ENCODE data around the gene MAML3.

Gene MAML3

DNA sequence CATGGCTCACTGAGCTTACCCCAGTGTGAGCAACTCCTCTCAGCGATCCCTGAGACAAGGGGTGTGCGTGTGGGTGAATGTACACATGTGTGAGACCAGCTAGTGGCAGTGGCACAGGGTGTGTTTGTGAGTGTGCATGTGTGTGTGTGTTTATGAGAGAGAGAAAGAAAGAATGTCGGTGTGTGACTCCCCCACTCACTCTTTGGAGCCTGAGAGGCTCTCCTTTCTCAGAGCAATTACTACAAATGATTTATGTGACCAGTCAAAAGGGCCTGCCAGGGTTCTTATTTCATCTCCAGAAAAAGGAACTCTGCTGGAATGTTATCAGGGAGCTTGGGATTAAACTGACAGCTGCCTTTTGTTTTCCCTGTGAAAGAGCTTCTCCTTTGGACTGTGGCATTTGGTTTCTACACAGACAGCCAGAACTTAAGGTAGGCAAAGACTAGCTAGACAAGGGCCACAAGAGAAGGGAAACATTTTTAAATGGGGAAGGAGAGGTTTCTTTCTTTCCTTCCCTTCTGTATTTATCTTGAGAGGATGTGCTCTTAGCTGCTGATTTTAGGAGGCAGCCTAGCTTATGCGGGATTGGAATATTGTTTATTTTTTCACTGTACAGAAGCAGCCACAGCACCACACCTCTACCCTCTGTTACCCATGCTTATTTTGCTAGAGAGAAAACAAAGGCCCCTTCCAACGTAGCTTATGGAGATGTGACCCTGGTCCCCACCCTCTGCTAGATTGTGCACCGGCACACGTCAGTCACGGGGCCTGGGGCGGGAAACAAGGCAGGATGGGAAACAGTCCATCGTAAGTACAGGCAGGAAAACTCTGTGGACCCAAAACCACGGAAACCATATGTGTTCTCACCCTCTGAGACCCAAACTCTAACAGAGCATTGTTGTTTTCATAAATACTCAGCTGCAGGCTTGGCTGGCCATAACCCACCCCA is 344.9 kb downstream of the MAML3 start:
- no peak for DNase-seq (ENCODE audit: low read depth)

- DNase-seq (ENCODE audit: low read depth) = no peak
Observed at GRCh38 chr4:139808381-139808807, 345.6 kb downstream of the MAML3 start.

DNA sequence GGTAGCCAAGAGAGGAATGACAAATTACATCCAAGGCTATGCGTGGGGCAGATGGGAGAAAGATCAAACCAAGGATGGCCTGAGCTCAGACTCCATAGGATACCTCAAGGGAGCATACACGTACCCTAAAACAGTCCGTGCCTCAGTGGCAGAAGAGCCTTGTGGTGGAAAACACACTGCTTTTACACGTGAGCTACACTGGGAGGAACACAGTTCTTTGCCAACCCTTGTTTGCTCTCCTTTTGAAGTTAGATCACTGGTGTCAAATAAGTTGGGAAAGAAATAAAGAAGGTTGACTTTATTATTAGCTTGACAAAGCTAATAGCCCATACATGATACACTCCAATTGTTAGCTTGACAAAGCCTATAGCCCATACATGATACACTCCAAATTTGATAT is 346.5 kb downstream of the MAML3 start:
- DNase-seq (ENCODE audit: low read depth) = no peak

GRCh38 chr4:139806929-139807328 is 347.1 kb downstream of the MAML3 start:
- no peak for DNase-seq (ENCODE audit: low read depth)

GRCh38 chr4:139802931-139803330 is 351.1 kb downstream of the MAML3 start:
- DNase-seq (ENCODE audit: low read depth) = no peak

DNA sequence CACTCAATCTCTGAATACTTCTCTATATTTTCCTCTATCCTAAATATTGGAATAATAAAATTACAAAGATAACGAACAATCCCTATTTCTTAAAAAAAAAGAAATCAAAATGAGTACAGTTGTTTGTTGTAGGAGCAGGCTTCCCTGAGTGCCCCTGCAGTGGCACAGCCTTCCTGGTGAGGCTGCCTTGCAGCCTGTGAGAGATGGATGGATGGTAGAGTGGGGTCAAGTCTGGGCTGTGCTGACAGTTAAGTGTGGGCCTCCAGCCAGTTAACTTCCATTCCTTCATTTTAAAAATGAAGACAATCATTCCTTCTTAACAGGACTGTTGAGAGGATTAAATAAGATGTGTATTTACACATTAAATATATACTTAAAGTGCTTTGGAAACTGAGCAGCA is 351.5 kb downstream of the MAML3 start:
- DNase-seq (ENCODE audit: low read depth) = no peak

DNA sequence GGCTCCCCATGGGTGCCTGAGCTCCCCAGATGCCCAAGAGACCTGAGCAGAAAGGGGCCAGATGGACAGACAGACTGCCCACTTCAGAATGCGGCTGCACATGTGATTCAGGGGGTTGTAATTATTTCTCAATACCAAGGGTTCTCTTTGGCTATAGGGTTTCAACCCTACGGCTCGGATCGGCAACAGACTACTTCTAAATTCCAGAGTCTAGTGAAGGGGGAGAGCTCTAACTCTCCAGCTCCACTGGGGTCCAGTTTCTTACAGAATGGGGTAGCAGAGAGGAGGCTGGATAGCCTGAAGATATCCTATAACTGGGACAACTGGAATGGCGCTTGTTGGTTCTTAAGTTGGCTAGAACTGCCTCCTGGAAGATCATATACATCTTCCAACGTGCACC is 352.1 kb downstream of the MAML3 start:
- no peak for DNase-seq (ENCODE audit: low read depth)

GRCh38 chr4:139800082-139800481 is 353.9 kb downstream of the MAML3 start:
- no peak for DNase-seq (ENCODE audit: low read depth)

DNA sequence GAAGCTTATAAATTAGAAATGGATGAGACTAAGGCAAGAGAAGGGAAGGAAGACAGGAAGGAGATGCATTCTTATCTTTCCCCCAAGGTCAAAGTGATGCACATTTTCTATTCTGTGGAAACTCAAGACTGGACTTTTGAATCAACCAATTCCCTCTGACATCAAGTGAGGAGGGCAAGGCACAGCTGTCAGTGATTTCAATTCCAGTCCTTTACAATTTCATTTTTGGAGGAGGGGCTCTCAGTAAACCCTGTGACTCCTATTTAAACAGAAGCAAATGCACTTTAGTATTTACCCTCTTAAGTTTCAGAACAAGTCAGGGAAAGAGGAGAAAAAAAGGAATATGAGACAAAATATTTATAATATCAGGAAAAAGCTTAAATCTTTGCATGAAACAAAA is 354.4 kb downstream of the MAML3 start:
- DNase-seq (ENCODE audit: low read depth) = no peak

- DNase-seq (ENCODE audit: low read depth) = no peak
Observed at GRCh38 chr4:139798456-139798855, 355.5 kb downstream of the MAML3 start.

GRCh38 chr4:139797287-139797686 is 356.7 kb downstream of the MAML3 start:
- no peak for DNase-seq (ENCODE audit: low read depth)

GRCh38 chr4:139795527-139796314 is 358.3 kb downstream of the MAML3 start:
- no peak for DNase-seq (ENCODE audit: low read depth)

- no peak for DNase-seq (ENCODE audit: low read depth)
Observed at GRCh38 chr4:139794158-139794954, 359.6 kb downstream of the MAML3 start.

DNA sequence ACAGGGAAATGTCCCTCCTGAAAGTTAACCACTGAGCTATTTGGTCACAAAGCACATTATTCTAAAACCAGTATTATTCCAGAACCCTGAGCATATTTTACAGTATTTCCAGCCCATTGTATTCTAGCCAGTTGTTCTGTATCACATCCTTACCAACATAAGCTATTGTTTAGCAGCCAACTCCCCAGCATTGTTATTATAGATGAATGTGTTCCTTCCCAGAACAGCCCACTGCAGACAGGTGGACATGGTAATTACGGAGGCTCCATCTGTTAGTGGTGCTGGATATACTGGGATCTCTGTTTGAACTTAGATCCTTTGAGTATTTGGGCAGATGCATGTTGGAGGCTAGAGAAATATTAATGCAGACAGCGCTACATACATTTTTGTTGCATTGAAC is 362.3 kb downstream of the MAML3 start:
- no peak for DNase-seq (ENCODE audit: low read depth)

DNA sequence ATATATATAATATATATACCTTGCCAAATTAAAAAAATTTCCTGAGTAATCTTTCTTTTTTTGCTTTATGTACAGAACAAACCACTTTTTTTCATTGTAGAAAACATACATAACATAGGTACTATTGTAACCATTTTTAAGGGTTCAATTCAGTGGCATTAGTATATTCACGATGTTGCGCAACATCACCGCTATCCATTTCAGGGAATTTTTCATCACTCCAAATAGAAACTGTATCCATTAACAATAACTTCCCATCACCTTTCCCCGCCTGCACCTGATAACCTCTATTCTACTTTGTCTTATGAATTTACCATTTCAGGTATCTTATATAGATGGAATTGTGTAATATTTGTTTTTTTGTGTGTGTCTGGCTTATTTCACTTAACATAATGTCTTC is 363.7 kb downstream of the MAML3 start:
- no peak for DNase-seq (ENCODE audit: low read depth)

GRCh38 chr4:139789096-139789654 is 364.8 kb downstream of the MAML3 start:
- no peak for DNase-seq (ENCODE audit: low read depth)

- DNase-seq (ENCODE audit: low read depth) = no peak
Observed at GRCh38 chr4:139786494-139787354, 367.3 kb downstream of the MAML3 start.

DNA sequence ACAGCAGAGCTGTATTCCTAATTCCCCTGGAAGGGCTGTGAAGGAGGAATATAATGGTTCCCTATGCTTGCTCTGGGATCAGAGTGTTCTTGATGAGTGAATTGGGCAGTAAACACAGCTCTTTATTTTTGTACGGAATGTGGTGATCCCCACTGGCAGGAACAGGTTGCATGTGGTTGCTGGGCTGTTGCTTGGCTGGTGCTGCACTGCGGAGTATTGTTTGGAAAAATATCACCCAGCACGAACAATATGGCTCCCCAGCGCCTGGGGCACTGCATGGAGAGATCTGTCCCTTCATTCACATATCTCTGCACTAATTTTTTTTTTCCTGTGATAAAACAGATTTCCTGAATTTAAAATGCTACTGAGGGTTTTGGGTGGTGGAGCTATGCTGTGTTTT is 368.6 kb downstream of the MAML3 start:
- no peak for DNase-seq (ENCODE audit: low read depth)

- no peak for DNase-seq (ENCODE audit: low read depth)
Observed at GRCh38 chr4:139783741-139784484, 370.1 kb downstream of the MAML3 start.

- no peak for DNase-seq (ENCODE audit: low read depth)
Observed at GRCh38 chr4:139782926-139783522, 371.0 kb downstream of the MAML3 start.

Data from activated T-cell treated with anti-CD3 and anti-CD28 coated beads for 48 hours (primary cell).